SU-DHL-6 (cell line): ENCODE data around the gene EHHADH.

ENCODE experiments used
- H2AFZ ChIP-seq: fragments of 200-600 bp; sonication (generic); 2 replicates; pipeline ENCODE4 v1.6.1; 2014; ENCODE audit warnings: low read depth, mild to moderate bottlenecking, moderate library complexity, mixed read lengths, antibody characterized with exemption, low read length; ENCODE audit not compliant: severe bottlenecking
- H3F3A ChIP-seq: fragments of 200-600 bp; shearing (Covaris generic); 2 replicates; pipeline ENCODE4 v1.6.0; 2016; ENCODE audit warnings: antibody characterized with exemption, mild to moderate bottlenecking; ENCODE audit not compliant: insufficient read depth
- H3K27ac ChIP-seq: fragments of 200-600 bp; sonication (generic); 2 replicates; pipeline ENCODE4 v1.5.1; 2016; ENCODE audit warnings: low read depth, mild to moderate bottlenecking, low read length, moderate library complexity, mixed read lengths
- H3K27me3 ChIP-seq: fragments of 200-600 bp; sonication (generic), shearing (Covaris generic); 2 replicates; pipeline ENCODE4 v1.6.0; 2014; ENCODE audit warnings: mild to moderate bottlenecking, low read length
- H3K36me3 ChIP-seq: fragments of 200-600 bp; sonication (generic); 2 replicates; pipeline ENCODE4 v1.6.1; 2014; ENCODE audit warnings: mild to moderate bottlenecking, low read length, mixed read lengths
- H3K4me2 ChIP-seq: fragments of 300-600, 200-600 bp; shearing (Covaris generic), sonication (generic); 2 replicates; pipeline ENCODE4 v1.6.0; 2014; ENCODE audit warnings: low read length, low read depth, mild to moderate bottlenecking; ENCODE audit not compliant: poor library complexity, severe bottlenecking
- H3K4me3 ChIP-seq: fragments of 200-600 bp; sonication (generic); 2 replicates; pipeline ENCODE4 v1.5.1; 2014; ENCODE audit warnings: antibody characterized with exemption, low read length, mild to moderate bottlenecking, mixed read lengths; ENCODE audit not compliant: insufficient read depth, poor library complexity, severe bottlenecking
- H3K79me2 ChIP-seq: fragments of 200-600 bp; sonication (generic); 2 replicates; pipeline ENCODE4 v1.6.1; 2014; ENCODE audit warnings: mild to moderate bottlenecking, low read length, moderate library complexity; ENCODE audit not compliant: insufficient read depth
- H3K9ac ChIP-seq: fragments of 200-600 bp; sonication (generic); 2 replicates; pipeline ENCODE4 v1.7.0; 2014; ENCODE audit warnings: mild to moderate bottlenecking, low read length
- H3K9me2 ChIP-seq: fragments of 200-600 bp; sonication (generic); replicated peaks from 2 replicates; pipeline ENCODE4 v1.6.1; 2014; ENCODE audit warnings: low read length; ENCODE audit not compliant: insufficient read depth
- H3K9me3 ChIP-seq: fragments of 200-600 bp; sonication (generic); 2 replicates; pipeline ENCODE4 v1.6.1; 2014; ENCODE audit warnings: low read length, mixed read lengths; ENCODE audit not compliant: insufficient read depth
- H4K20me1 ChIP-seq: fragments of 200-600 bp; sonication (generic); 2 replicates; pipeline ENCODE4 v1.6.1; 2014; ENCODE audit warnings: low read depth, mild to moderate bottlenecking, antibody characterized with exemption, low read length, moderate library complexity, mixed read lengths
- EZH2phosphoT487 ChIP-seq: fragments of 200-600 bp; sonication (generic), shearing (Covaris generic); conservative IDR thresholded peaks from 2 replicates; pipeline ENCODE4 v1.6.1; 2018; ENCODE audit warnings: mild to moderate bottlenecking, antibody characterized with exemption, low read length, moderate library complexity, mixed read lengths
- TF ChIP-seq, protein P1 (sequence below): fragments of 200-600 bp; sonication (generic); IDR thresholded peaks from one replicate; pipeline ENCODE4 v1.5.1; 2017; ENCODE audit warnings: antibody characterized with exemption, mild to moderate bottlenecking, low read length, moderate library complexity; ENCODE audit not compliant: insufficient read depth, poor library complexity, severe bottlenecking

EHHADH gene

DNA sequence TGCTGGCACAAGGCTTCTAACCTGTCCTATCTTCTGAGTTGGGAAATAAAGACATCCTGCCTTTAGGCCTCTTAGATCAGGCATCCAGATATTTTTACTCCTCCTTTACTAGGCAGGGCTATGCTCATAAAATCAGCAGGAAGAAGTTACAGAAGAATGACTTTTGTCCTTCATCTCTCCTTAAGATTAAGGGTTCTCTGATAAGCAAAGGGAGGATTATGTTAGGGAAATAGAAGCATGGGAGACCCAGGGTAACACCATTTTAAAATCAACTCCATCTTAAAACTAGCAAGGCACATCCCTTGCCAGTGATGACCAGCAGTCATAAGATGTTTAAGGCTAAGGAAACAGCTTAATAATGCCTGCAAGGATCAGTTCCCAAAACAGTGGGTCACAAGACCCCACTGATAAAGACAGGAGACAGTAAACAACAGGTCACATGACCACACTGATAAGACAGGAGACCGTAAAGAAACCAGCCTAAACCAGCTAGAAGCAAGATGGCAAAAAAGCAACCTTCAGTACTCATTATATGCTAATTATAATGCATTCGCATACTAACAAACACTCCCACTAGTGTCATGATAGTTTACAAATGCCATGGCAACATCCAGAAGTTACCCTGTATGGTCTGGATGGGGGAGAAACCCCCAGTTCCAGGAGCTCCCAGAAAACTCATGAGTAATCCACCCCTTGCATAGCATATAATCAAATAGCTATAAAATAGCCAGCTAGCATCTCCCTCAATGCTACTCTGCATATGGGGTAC is 14.5 kb upstream of the EHHADH start:
- Histone ChIP-seq H3K9ac (no peak overlapping the region), H4K20me1 (no peaks in the 10 kb centered on the region), H3K36me3 (no peaks in the 10 kb centered on the region), H3K79me2 (no peaks in the 10 kb centered on the region), H2AFZ (no peak overlapping the region), H3F3A (no peaks in the 10 kb centered on the region), H3K4me2 (no peak overlapping the region), H3K9me3 (no peaks in the 10 kb centered on the region), H3K27me3 (no peaks in the 10 kb centered on the region), H3K4me3 (no peak overlapping the region), H3K27ac (no peak overlapping the region), H3K9me2 (no peaks in the 10 kb centered on the region)
- TF ChIP-seq EZH2phosphoT487: no peak
- TF ChIP-seq, protein P1, sequence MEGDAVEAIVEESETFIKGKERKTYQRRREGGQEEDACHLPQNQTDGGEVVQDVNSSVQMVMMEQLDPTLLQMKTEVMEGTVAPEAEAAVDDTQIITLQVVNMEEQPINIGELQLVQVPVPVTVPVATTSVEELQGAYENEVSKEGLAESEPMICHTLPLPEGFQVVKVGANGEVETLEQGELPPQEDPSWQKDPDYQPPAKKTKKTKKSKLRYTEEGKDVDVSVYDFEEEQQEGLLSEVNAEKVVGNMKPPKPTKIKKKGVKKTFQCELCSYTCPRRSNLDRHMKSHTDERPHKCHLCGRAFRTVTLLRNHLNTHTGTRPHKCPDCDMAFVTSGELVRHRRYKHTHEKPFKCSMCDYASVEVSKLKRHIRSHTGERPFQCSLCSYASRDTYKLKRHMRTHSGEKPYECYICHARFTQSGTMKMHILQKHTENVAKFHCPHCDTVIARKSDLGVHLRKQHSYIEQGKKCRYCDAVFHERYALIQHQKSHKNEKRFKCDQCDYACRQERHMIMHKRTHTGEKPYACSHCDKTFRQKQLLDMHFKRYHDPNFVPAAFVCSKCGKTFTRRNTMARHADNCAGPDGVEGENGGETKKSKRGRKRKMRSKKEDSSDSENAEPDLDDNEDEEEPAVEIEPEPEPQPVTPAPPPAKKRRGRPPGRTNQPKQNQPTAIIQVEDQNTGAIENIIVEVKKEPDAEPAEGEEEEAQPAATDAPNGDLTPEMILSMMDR: no peak

DNA sequence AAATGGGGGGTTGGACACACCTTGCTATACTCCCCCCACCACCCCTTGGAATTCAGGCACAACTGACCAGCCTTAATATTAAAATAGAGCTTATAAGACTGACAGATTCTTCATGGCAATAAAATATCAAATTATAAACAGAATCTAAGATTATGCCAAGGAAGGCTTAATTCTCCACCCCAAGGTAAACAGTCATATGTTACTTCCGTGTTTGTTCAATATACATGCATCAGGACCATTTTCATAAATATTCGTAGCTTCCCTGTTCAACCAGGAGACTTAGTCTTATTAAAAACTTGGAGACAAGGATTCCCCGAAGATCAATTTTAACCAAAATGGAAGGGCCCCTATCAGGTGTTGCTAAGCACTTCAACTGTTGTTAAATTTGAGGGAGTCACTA is 13.3 kb upstream of the EHHADH start:
- Histone ChIP-seq H3K36me3 (no peaks in the 10 kb centered on the region), H3K27me3 (no peaks in the 10 kb centered on the region), H3K79me2 (no peaks in the 10 kb centered on the region), H3K9me2 (no peaks in the 10 kb centered on the region), H3K9me3 (no peaks in the 10 kb centered on the region), H4K20me1 (no peaks in the 10 kb centered on the region), H3K9ac (no peak overlapping the region), H3F3A (no peaks in the 10 kb centered on the region), H3K4me2 (no peak overlapping the region), H3K4me3 (no peak overlapping the region), H2AFZ (no peak overlapping the region), H3K27ac (no peak overlapping the region)
- no peak for TF ChIP-seq EZH2phosphoT487
- TF ChIP-seq, protein P1: no peak

DNA sequence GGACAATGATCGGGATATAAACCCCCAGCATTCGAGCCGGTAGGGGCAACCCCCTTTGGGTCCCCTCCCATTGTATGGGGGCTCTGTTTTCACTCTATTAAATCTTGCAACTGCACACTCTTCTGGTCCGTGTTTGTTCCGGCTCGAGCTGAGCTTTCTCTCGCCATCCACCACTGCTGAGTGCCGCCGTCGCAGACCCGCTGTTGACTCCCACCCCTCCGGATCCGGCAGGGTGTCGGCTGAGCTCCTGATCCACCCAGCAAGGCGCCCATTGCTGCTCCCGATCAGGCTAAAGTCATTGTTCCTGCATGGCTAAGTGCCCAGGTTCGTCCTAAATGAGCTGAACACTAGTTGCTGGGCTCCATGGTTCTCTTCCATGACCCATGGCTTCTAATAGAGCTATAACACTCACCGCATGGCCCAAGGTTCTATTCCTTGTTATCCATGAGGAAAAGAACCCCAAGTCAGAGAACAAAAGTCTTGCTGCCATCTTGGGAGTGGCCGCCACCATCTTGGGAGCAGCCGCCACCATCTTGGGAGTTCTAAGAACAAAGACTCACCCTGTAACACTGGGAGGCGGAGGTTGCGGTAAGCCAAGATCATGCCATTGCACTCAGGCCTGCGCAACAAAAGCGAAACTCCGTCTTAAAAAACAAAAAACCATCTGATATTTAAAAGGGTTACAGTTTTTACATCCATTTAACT is 11.2 kb upstream of the EHHADH start:
- no peaks in the 10 kb centered on the region for H3K36me3 ChIP-seq
- H3K27ac ChIP-seq: no peak overlapping the region
- H3K9ac ChIP-seq: no peak overlapping the region
- no peaks in the 10 kb centered on the region for H3K79me2 ChIP-seq
- no peaks in the 10 kb centered on the region for H3K9me2 ChIP-seq
- no peaks in the 10 kb centered on the region for H4K20me1 ChIP-seq
- H3K4me2 ChIP-seq: no peak overlapping the region
- no peaks in the 10 kb centered on the region for H3K27me3 ChIP-seq
- no peak overlapping the region for H3K4me3 ChIP-seq
- H3F3A ChIP-seq: no peaks in the 10 kb centered on the region
- H2AFZ ChIP-seq: no peak overlapping the region
- TF ChIP-seq, protein P1: no peak
- no peak for TF ChIP-seq EZH2phosphoT487
- no peaks in the 10 kb centered on the region for H3K9me3 ChIP-seq
